ENCODE measurements around the gene USO1. TPM values are rescaled to one million over a fixed set of nuclear protein-coding genes. Genes with fewer than 3 reads are reported as not detected.

Gene USO1
- total and polyA plus RNA-seq, 2 of the 8 experiments (the other 6 are each of a cell fraction or from before 2014, with no cell fraction given), result 57.3 to 198 TPM

- TF ChIP-seq, protein P1, sequence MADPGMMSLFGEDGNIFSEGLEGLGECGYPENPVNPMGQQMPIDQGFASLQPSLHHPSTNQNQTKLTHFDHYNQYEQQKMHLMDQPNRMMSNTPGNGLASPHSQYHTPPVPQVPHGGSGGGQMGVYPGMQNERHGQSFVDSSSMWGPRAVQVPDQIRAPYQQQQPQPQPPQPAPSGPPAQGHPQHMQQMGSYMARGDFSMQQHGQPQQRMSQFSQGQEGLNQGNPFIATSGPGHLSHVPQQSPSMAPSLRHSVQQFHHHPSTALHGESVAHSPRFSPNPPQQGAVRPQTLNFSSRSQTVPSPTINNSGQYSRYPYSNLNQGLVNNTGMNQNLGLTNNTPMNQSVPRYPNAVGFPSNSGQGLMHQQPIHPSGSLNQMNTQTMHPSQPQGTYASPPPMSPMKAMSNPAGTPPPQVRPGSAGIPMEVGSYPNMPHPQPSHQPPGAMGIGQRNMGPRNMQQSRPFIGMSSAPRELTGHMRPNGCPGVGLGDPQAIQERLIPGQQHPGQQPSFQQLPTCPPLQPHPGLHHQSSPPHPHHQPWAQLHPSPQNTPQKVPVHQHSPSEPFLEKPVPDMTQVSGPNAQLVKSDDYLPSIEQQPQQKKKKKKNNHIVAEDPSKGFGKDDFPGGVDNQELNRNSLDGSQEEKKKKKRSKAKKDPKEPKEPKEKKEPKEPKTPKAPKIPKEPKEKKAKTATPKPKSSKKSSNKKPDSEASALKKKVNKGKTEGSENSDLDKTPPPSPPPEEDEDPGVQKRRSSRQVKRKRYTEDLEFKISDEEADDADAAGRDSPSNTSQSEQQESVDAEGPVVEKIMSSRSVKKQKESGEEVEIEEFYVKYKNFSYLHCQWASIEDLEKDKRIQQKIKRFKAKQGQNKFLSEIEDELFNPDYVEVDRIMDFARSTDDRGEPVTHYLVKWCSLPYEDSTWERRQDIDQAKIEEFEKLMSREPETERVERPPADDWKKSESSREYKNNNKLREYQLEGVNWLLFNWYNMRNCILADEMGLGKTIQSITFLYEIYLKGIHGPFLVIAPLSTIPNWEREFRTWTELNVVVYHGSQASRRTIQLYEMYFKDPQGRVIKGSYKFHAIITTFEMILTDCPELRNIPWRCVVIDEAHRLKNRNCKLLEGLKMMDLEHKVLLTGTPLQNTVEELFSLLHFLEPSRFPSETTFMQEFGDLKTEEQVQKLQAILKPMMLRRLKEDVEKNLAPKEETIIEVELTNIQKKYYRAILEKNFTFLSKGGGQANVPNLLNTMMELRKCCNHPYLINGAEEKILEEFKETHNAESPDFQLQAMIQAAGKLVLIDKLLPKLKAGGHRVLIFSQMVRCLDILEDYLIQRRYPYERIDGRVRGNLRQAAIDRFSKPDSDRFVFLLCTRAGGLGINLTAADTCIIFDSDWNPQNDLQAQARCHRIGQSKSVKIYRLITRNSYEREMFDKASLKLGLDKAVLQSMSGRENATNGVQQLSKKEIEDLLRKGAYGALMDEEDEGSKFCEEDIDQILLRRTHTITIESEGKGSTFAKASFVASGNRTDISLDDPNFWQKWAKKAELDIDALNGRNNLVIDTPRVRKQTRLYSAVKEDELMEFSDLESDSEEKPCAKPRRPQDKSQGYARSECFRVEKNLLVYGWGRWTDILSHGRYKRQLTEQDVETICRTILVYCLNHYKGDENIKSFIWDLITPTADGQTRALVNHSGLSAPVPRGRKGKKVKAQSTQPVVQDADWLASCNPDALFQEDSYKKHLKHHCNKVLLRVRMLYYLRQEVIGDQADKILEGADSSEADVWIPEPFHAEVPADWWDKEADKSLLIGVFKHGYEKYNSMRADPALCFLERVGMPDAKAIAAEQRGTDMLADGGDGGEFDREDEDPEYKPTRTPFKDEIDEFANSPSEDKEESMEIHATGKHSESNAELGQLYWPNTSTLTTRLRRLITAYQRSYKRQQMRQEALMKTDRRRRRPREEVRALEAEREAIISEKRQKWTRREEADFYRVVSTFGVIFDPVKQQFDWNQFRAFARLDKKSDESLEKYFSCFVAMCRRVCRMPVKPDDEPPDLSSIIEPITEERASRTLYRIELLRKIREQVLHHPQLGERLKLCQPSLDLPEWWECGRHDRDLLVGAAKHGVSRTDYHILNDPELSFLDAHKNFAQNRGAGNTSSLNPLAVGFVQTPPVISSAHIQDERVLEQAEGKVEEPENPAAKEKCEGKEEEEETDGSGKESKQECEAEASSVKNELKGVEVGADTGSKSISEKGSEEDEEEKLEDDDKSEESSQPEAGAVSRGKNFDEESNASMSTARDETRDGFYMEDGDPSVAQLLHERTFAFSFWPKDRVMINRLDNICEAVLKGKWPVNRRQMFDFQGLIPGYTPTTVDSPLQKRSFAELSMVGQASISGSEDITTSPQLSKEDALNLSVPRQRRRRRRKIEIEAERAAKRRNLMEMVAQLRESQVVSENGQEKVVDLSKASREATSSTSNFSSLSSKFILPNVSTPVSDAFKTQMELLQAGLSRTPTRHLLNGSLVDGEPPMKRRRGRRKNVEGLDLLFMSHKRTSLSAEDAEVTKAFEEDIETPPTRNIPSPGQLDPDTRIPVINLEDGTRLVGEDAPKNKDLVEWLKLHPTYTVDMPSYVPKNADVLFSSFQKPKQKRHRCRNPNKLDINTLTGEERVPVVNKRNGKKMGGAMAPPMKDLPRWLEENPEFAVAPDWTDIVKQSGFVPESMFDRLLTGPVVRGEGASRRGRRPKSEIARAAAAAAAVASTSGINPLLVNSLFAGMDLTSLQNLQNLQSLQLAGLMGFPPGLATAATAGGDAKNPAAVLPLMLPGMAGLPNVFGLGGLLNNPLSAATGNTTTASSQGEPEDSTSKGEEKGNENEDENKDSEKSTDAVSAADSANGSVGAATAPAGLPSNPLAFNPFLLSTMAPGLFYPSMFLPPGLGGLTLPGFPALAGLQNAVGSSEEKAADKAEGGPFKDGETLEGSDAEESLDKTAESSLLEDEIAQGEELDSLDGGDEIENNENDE (IDR thresholded peaks at IDR 0.05; ENCODE audit: insufficient replicate concordance, low read length), result no peak
- TF ChIP-seq SAP30 (IDR thresholded peaks at IDR 0.05; ENCODE audit: insufficient read depth, insufficient replicate concordance, low read length) (no peak), CEBPB (IDR thresholded peaks at IDR 0.05; ENCODE audit: low read depth, low read length) (no peak)
Observed at GRCh38 chr4:75834772-75835154, 110.4 kb downstream of the USO1 start (continued).
